GM12865 (cell line): ENCODE measurements around the gene DNAJB1.
"Not testable (repeated sequence)": the region's sequence is repeated elsewhere in the genome, so short reads cannot be mapped to it uniquely, and the experiment has no call there.

Source experiments
- DNase-seq: peaks from one replicate; pipeline ENCODE4 v3.0.0; 2010; ENCODE audit warnings: low read depth
- H3K4me3 ChIP-seq: 2 replicates; pipeline ENCODE4 v1.5.1; 2011; ENCODE audit warnings: mild to moderate bottlenecking, low read depth, low read length, control low read depth
- CTCF ChIP-seq: IDR thresholded peaks from 2 replicates; pipeline ENCODE4 v1.5.1; 2011; ENCODE audit warnings: low read length, control low read depth, low read depth, inconsistent platforms; ENCODE audit not compliant: insufficient read depth; ENCODE audit errors: missing control alignments

Gene DNAJB1

GRCh38 chr19:14514215-14514863, 3.9 kb downstream of the DNAJB1 start:
- no peak for TF ChIP-seq CTCF
- DNase-seq, result no peak
- H3K4me3 ChIP-seq, result no peak overlapping the region

- no peak overlapping the region for H3K4me3 ChIP-seq
- no peak for TF ChIP-seq CTCF
- DNase-seq, result no peak
Observed at GRCh38 chr19:14512406-14512961, 5.7 kb downstream of the DNAJB1 start.

- H3K4me3 ChIP-seq, result no peak overlapping the region
- no peak for DNase-seq
- no peak for TF ChIP-seq CTCF
Observed at GRCh38 chr19:14511229-14511593, 7.0 kb downstream of the DNAJB1 start.

GRCh38 chr19:14510311-14511228, 7.6 kb downstream of the DNAJB1 start:
- no peak overlapping the region for H3K4me3 ChIP-seq
- TF ChIP-seq CTCF, result no peak
- no peak for DNase-seq

GRCh38 chr19:14507704-14508542, 10.3 kb downstream of the DNAJB1 start:
- no peak for DNase-seq
- H3K4me3 ChIP-seq, result no peak overlapping the region
- TF ChIP-seq CTCF, result no peak

- TF ChIP-seq CTCF, result peak; percentile 88
- DNase-seq, result peak; percentile 68
- H3K4me3 ChIP-seq, result no peak overlapping the region
Observed at GRCh38 chr19:14505488-14506239, 12.5 kb downstream of the DNAJB1 start.

GRCh38 chr19:14504575-14504974, 13.6 kb downstream of the DNAJB1 start:
- H3K4me3 ChIP-seq, DNase-seq: not testable (repeated sequence)
